HepG2 (cell line): Measurements from ENCODE around the gene COL25A1. TPM values are rescaled to one million over a fixed set of nuclear protein-coding genes. Genes with fewer than 3 reads are reported as not detected.

Experiments used
- ATAC-seq: fragments of 200-7000 bp; cut with Tn5 transposase; 3 replicates; pipeline ENCODE4 v1.9.1; 2020; ENCODE audit warnings: mild to moderate bottlenecking, moderate library complexity
- BruUV-seq: library from RNA; stranded (reverse); fragments of 400-500 nt; replicated peaks from 2 replicates; lab custom pipeline; 2021; lab: Mats Ljungman, UMichigan
- CTCF ChIA-PET: fragments of 300-600 bp; formaldehyde crosslinking; extraction: SDS; loops from one replicate; lab custom pipeline; 2021; ENCODE audit warnings: low total read pairs, inconsistent platforms, low intra/inter-chr PET ratio; lab: Yijun Ruan, JAX
- POLR2A ChIA-PET: fragments of 350-600 bp; sonication (Branson Sonifier 250); formaldehyde crosslinking; loops from one replicate; lab custom pipeline; 2020; ENCODE audit warnings: antibody characterized with exemption, inconsistent platforms; lab: Yijun Ruan, JAX
- DNase-seq: peaks from one replicate; pipeline ENCODE4 v3.0.0-alpha.2; 2015; ENCODE audit warnings: low spot score
- FAIRE-seq: peaks from 3 replicates; lab custom pipeline; 2011; peaks lifted over from hg19 to GRCh38; lab: Jason Lieb, UNC
- H2AFZ ChIP-seq: one replicate; pipeline ENCODE4 v1.6.1; 2011; ENCODE audit warnings: low read length, inconsistent platforms
- H3K27ac ChIP-seq: fragments of 300-600 bp; 3 replicates; pipeline ENCODE4 v1.8.0; 2011; ENCODE audit warnings: mixed run types, mild to moderate bottlenecking, mixed read lengths, low read length, inconsistent platforms; ENCODE audit not compliant: insufficient read depth; ENCODE audit errors: extremely low read length
- H3K27me3 ChIP-seq, 2 experiments: fragments of 200-600 bp in 1 of 2; 2 replicates in 1 of 2; 3 replicates in 1 of 2; pipeline versions ENCODE4 v1.6.0 to v1.8.0; 2011; ENCODE audit warnings: low read length in 2 of 2, mild to moderate bottlenecking in 2 of 2, moderate library complexity in 2 of 2, inconsistent platforms in 1 of 2; ENCODE audit not compliant: insufficient read depth in 2 of 2, control insufficient read depth in 1 of 2
- H3K36me3 ChIP-seq, 2 experiments: fragments of 200-600 bp in 1 of 2; replicated peaks in 1 of 2; 2 replicates in 1 of 2; 3 replicates in 1 of 2; pipeline versions ENCODE4 v1.5.1 to v1.8.0; 2011; ENCODE audit warnings: low read length in 2 of 2, inconsistent platforms in 1 of 2; ENCODE audit not compliant: insufficient read depth in 2 of 2, control insufficient read depth in 1 of 2
- H3K4me1 ChIP-seq: 2 replicates; pipeline ENCODE4 v1.5.1; 2012; ENCODE audit warnings: low read length, inconsistent platforms; ENCODE audit not compliant: insufficient read depth
- H3K4me2 ChIP-seq: 2 replicates; pipeline ENCODE4 v1.6.0; 2011; ENCODE audit warnings: low read depth, low read length, inconsistent platforms
- H3K4me3 ChIP-seq, 3 experiments: fragments of 200-600 bp in 1 of 3; sonication (generic), shearing (Covaris generic) in 1 of 3; replicated peaks in 1 of 3; 2 replicates each; pipeline ENCODE4 v1.5.1; 2011 to 2016; ENCODE audit warnings: low read length in 3 of 3, inconsistent platforms in 2 of 3, low read depth in 2 of 3, mild to moderate bottlenecking in 2 of 3, control low read depth in 1 of 3, mixed read lengths in 1 of 3; ENCODE audit not compliant: insufficient read depth in 1 of 3
- H3K79me2 ChIP-seq: one replicate; pipeline ENCODE4 v1.6.1; 2011; ENCODE audit warnings: low read length, inconsistent platforms; ENCODE audit not compliant: insufficient read depth
- H3K9ac ChIP-seq: 2 replicates; pipeline ENCODE4 v1.6.0; 2011; ENCODE audit warnings: mild to moderate bottlenecking, low read depth, low read length, inconsistent platforms; ENCODE audit not compliant: insufficient read depth
- H3K9me3 ChIP-seq: 2 replicates; pipeline ENCODE4 v1.5.1; 2012; ENCODE audit warnings: mild to moderate bottlenecking, low read length
- H4K20me1 ChIP-seq: 2 replicates; pipeline ENCODE4 v1.6.0; 2011; ENCODE audit warnings: inconsistent platforms, mild to moderate bottlenecking, low read length, moderate library complexity; ENCODE audit not compliant: insufficient read depth
- DMAP1 ChIP-seq: IDR thresholded peaks from 2 replicates; pipeline ENCODE4 v1.6.1; 2016
- KDM5A ChIP-seq: fragments of 200-600 bp; sonication (generic); IDR thresholded peaks from 2 replicates; pipeline ENCODE4 v1.7.0; 2018; ENCODE audit warnings: antibody characterized with exemption, mild to moderate bottlenecking, low read length, borderline replicate concordance
- NFYC ChIP-seq: IDR thresholded peaks from 2 replicates; pipeline ENCODE4 v1.6.1; 2016; ENCODE audit warnings: missing genetic modification reagents, missing compliant biosample characterization
- THYN1 ChIP-seq: sonication (generic); formaldehyde crosslinking; IDR thresholded peaks from 2 replicates; pipeline ENCODE4 v1.8.1; 2023; ENCODE audit warnings: low read depth, mild to moderate bottlenecking, moderate library complexity, missing genetic modification reagents, borderline replicate concordance
- YY1 ChIP-seq: IDR thresholded peaks from 2 replicates; pipeline ENCODE4 v1.6.1; 2011; ENCODE audit warnings: low read length, low read depth, moderate library complexity, mild to moderate bottlenecking; ENCODE audit not compliant: insufficient read depth, insufficient replicate concordance
- ZNF335 ChIP-seq: sonication (generic); formaldehyde crosslinking; IDR thresholded peaks from 2 replicates; pipeline ENCODE4 v1.4.0; 2020; ENCODE audit warnings: missing genetic modification reagents
- ZNF674 ChIP-seq: sonication (generic); formaldehyde crosslinking; IDR thresholded peaks from 2 replicates; pipeline ENCODE4 v1.5.0; 2020; ENCODE audit warnings: low read depth, mild to moderate bottlenecking, missing genetic modification reagents
- ZNF816 ChIP-seq: sonication (generic); formaldehyde crosslinking; IDR thresholded peaks from 2 replicates; pipeline ENCODE4 v1.8.0; 2022; ENCODE audit warnings: missing genetic modification reagents, mild to moderate bottlenecking, borderline replicate concordance
- WGBS: methylation state at CpG from one replicate; pipeline ENCODE4 v1.1.6; 2017; ENCODE audit warnings: low lambda C conversion rate; 5-methylcytosine and 5-hydroxymethylcytosine counted together
- in situ Hi-C: cut with HindIII; loops from 2 replicates; pipeline ENCODE4 v1.10.0; 2017; ENCODE audit warnings: low pct_unique_long_range_greater_than_20kb; ENCODE audit not compliant: extremely low pct_ligation_motif_present
- intact Hi-C: fragments of 100-400 bp; cut with micrococcal nuclease; formaldehyde crosslinking; loops from one replicate; pipeline ENCODE4 v1.10.0; 2022; ENCODE audit not compliant: unreplicated experiment
- polyA plus RNA-seq, 8 experiments: library from polyadenylated mRNA; depleted of rRNA in 3 of 8; stranded (reverse) in 7 of 8; unstranded in 1 of 8; fragments of >200 nt; fragmentation: Illumina TruSeq in 4 of 8; extraction: Trizol in 4 of 8; gene quantifications; 2 replicates each; pipeline versions ENCODE4 v1.2.1 to v1.2.3, GENCODE V29; 2011 to 2016; ENCODE audit warnings: low read depth in 4 of 8, missing spikeins in 1 of 8, mixed read lengths in 1 of 8; ENCODE audit not compliant: insufficient read depth in 1 of 8
- total RNA-seq, 5 experiments: library from RNA; depleted of rRNA; stranded (reverse); fragments of >200 nt; fragmentation: Illumina TruSeq; extraction: Trizol; gene quantifications; 2 replicates each; pipeline ENCODE4 v1.2.3, GENCODE V29; 2016; ENCODE audit warnings: low read depth in 1 of 5
- TF ChIP-seq, protein P1 (sequence below), 2 experiments: IDR thresholded peaks; 2 replicates each; pipeline ENCODE4 v1.6.1; 2011 to 2012; ENCODE audit warnings: low read length in 2 of 2, borderline replicate concordance in 1 of 2, low read depth in 1 of 2, mild to moderate bottlenecking in 1 of 2, moderate library complexity in 1 of 2
- TF ChIP-seq, protein P2 (sequence below): sonication (generic); formaldehyde crosslinking; IDR thresholded peaks from 2 replicates; pipeline ENCODE4 v1.4.0; 2020; ENCODE audit warnings: mild to moderate bottlenecking, low read depth, missing genetic modification reagents
- TF ChIP-seq, protein P3 (sequence below): sonication (generic); formaldehyde crosslinking; IDR thresholded peaks from 2 replicates; pipeline ENCODE4 v1.4.0; 2020; ENCODE audit warnings: missing genetic modification reagents
- TF ChIP-seq, protein P4 (sequence below): sonication (generic); formaldehyde crosslinking; IDR thresholded peaks from 2 replicates; pipeline ENCODE4 v1.8.1; 2023; ENCODE audit warnings: mild to moderate bottlenecking, missing genetic modification reagents

COL25A1 gene
- total and polyA plus RNA-seq, 2 of the 13 experiments (the other 11 are each of a cell fraction or from before 2014, with no cell fraction given) = not detected

DNA sequence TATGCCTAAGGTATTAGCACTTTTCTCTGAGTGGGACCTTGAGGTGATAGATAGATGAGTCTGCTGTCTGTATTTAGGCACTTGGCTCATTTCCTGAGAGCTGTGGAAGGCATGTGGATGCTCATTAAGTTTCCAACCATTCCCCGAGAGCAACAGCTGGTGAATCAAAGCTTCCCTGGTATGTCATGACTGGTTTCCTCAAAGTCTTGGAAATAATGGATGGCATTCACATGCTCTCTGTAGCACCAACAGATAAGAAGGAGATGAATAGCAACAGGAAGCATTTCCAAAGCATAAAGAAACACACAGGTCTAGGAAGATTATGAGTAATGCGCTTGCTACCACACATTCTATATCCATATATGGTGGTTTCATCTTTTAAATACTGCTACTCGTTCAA is 421.3 kb downstream of the COL25A1 start (continued):
- TF ChIP-seq, protein P1, sequence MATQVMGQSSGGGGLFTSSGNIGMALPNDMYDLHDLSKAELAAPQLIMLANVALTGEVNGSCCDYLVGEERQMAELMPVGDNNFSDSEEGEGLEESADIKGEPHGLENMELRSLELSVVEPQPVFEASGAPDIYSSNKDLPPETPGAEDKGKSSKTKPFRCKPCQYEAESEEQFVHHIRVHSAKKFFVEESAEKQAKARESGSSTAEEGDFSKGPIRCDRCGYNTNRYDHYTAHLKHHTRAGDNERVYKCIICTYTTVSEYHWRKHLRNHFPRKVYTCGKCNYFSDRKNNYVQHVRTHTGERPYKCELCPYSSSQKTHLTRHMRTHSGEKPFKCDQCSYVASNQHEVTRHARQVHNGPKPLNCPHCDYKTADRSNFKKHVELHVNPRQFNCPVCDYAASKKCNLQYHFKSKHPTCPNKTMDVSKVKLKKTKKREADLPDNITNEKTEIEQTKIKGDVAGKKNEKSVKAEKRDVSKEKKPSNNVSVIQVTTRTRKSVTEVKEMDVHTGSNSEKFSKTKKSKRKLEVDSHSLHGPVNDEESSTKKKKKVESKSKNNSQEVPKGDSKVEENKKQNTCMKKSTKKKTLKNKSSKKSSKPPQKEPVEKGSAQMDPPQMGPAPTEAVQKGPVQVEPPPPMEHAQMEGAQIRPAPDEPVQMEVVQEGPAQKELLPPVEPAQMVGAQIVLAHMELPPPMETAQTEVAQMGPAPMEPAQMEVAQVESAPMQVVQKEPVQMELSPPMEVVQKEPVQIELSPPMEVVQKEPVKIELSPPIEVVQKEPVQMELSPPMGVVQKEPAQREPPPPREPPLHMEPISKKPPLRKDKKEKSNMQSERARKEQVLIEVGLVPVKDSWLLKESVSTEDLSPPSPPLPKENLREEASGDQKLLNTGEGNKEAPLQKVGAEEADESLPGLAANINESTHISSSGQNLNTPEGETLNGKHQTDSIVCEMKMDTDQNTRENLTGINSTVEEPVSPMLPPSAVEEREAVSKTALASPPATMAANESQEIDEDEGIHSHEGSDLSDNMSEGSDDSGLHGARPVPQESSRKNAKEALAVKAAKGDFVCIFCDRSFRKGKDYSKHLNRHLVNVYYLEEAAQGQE (IDR thresholded peaks at IDR 0.05; ENCODE audit: borderline replicate concordance in 1 of 2, low read depth in 1 of 2, low read length in 2 of 2) = no peak
- TF ChIP-seq, protein P2, sequence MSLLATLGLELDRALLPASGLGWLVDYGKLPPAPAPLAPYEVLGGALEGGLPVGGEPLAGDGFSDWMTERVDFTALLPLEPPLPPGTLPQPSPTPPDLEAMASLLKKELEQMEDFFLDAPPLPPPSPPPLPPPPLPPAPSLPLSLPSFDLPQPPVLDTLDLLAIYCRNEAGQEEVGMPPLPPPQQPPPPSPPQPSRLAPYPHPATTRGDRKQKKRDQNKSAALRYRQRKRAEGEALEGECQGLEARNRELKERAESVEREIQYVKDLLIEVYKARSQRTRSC = no peak

DNA sequence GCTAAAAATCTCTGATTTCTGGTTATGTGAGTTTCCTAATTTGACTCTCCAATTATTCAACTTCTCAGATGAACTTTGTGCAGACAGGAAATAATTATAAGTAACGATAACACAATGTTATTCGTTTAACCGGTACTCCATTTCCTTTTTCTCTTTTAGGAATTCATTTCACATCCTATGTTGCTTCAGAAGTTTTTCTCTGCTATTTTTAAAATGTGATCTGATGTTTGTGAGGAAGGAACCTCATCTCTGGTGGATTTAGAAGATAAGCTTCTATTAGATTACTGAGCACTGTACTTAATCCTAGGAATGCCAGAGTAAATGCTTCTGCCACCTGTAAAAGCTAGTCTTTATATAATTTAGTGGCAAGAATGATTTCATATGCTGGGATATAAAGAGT is 423.7 kb downstream of the COL25A1 start:
- no peak overlapping the region for H2AFZ ChIP-seq
- H4K20me1 ChIP-seq = no peaks in the 10 kb centered on the region
- BruUV-seq = no TSS peak
- CTCF ChIA-PET = no interaction called here
- no peak overlapping the region for H3K4me2 ChIP-seq
- POLR2A ChIA-PET = no interaction called here
- H3K27me3 ChIP-seq = no peaks in the 10 kb centered on the region
- intact Hi-C loops = no loop called here
- no peaks in the 10 kb centered on the region for H3K79me2 ChIP-seq
- in situ Hi-C loops = no loop called here
- H3K9ac ChIP-seq = no peak overlapping the region
- no peaks in the 10 kb centered on the region for H3K9me3 ChIP-seq
- no peak overlapping the region for H3K4me3 ChIP-seq
- no peaks in the 10 kb centered on the region for H3K4me1 ChIP-seq
- H3K36me3 ChIP-seq = no peaks in the 10 kb centered on the region
- no peak overlapping the region for H3K27ac ChIP-seq
- ATAC-seq (no peak), DNase-seq (no peak), FAIRE-seq (no peak)
- WGBS = 0% methylated on average over 3 of the region's 3 CpGs
- TF ChIP-seq NFYC (CRISPR knock-in tag) (no peak), ZNF335 (CRISPR knock-in tag) (no peak), KDM5A (no peak), DMAP1 (CRISPR knock-in tag) (no peak), YY1 (no peak), ZNF816 (no peak), THYN1 (CRISPR knock-in tag) (no peak), ZNF674 (CRISPR knock-in tag) (no peak)
- TF ChIP-seq, protein P3, sequence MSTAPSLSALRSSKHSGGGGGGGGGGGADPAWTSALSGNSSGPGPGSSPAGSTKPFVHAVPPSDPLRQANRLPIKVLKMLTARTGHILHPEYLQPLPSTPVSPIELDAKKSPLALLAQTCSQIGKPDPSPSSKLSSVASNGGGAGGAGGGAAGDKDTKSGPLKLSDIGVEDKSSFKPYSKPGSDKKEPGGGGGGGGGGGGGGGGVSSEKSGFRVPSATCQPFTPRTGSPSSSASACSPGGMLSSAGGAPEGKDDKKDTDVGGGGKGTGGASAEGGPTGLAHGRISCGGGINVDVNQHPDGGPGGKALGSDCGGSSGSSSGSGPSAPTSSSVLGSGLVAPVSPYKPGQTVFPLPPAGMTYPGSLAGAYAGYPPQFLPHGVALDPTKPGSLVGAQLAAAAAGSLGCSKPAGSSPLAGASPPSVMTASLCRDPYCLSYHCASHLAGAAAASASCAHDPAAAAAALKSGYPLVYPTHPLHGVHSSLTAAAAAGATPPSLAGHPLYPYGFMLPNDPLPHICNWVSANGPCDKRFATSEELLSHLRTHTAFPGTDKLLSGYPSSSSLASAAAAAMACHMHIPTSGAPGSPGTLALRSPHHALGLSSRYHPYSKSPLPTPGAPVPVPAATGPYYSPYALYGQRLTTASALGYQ (CRISPR knock-in tag) = no peak
- TF ChIP-seq, protein P4, sequence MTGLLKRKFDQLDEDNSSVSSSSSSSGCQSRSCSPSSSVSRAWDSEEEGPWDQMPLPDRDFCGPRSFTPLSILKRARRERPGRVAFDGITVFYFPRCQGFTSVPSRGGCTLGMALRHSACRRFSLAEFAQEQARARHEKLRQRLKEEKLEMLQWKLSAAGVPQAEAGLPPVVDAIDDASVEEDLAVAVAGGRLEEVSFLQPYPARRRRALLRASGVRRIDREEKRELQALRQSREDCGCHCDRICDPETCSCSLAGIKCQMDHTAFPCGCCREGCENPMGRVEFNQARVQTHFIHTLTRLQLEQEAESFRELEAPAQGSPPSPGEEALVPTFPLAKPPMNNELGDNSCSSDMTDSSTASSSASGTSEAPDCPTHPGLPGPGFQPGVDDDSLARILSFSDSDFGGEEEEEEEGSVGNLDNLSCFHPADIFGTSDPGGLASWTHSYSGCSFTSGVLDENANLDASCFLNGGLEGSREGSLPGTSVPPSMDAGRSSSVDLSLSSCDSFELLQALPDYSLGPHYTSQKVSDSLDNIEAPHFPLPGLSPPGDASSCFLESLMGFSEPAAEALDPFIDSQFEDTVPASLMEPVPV = no peak
